Measurements from ENCODE around the gene ATR.
A peak's percentile ranks its signal among the peaks of the same experiment; 100 is the strongest.
"Not testable (repeated sequence)": the region's sequence is repeated elsewhere in the genome, so short reads cannot be mapped to it uniquely, and the experiment has no call there.

Gene ATR

DNA sequence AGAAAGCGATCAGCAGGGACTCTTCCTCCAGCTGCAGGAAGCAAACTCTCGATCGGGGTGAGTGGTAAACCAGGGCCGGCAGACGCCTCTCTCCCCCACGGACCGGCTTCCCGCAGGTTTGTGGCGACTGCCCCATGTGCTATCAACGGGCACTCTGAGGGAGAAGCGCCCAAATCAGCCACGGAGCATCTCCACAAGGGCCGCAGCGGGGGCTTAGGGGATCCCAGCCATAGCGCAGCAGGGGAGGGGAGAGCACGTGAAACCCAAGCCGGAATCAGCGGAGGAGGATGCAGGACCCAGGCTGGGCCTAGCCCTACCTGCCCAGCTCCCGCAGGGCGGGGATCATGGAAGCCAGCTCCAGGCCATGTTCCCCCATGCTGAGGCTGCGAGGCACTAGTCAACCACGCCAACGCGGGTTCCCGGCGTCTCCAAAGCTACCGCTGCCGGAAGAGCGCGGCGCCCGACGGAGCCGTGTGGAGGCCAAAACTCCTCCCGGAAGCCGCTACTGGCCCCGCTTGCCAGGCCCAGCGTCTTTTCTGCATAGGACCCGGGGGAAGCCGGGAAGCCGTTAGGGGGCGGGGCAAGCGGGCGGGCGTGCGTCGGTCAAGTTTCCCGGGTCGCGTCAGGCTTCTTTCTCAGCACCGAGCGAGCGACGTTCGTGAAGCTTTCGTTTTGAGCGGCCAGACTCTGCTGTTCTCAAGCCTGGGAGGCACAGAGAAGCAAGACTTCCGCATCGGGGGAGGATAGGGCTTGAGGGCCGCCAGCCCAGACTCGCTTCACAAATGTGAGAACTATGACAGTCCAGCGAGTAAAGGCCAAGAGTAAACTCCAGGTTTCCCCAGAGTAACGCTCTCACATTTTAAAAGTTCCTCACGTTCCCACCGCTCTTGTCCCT lies at the start of gene ATR:
ATR (minus strand) TSS at position 405 of the 895 bp plus-strand sequence; CDS start at position 376, 29 bp downstream.
- H3K27ac Mint-ChIP-seq = peak within 1 kb of the TSS; percentile 91
- H3K36me3 Mint-ChIP-seq = peaks cover 14% of the 10 kb centered on the region
- H3K9me3 Mint-ChIP-seq = no peaks in the 10 kb centered on the region
- peaks cover 49% of the 10 kb centered on the region for H3K4me1 Mint-ChIP-seq
- H3K27me3 Mint-ChIP-seq = no peaks in the 10 kb centered on the region
- H3K4me3 Mint-ChIP-seq = peak within 1 kb of the TSS; percentile 98
- ATAC-seq = peak; percentile 98

GRCh38 chr3:142626971-142627370 lies 48.4 kb upstream of the ATR start:
- Mint-ChIP-seq H3K4me3 (no peak overlapping the region), H3K27ac (no peak overlapping the region), H3K36me3 (no peaks in the 10 kb centered on the region), H3K27me3 (peaks cover 10% of the 10 kb centered on the region), H3K4me1 (no peaks in the 10 kb centered on the region), H3K9me3 (no peaks in the 10 kb centered on the region)
- ATAC-seq = no peak

DNA sequence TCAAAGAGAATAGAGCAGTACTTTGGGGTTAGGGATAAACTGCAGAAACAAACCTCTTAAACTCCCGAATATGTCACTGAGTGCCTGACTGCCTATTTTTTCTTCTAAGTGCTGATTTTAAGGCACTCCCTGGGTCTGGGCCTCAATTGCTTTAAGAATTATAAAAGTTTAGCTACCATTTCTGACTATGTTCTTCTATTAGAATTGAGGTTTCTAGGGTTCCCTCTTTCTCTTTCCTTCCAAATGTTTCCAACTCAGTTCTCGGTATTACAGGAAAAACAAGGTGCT lies 46.6 kb upstream of the ATR start:
- ATAC-seq = no peak
- no peak overlapping the region for H3K4me3 Mint-ChIP-seq

DNA sequence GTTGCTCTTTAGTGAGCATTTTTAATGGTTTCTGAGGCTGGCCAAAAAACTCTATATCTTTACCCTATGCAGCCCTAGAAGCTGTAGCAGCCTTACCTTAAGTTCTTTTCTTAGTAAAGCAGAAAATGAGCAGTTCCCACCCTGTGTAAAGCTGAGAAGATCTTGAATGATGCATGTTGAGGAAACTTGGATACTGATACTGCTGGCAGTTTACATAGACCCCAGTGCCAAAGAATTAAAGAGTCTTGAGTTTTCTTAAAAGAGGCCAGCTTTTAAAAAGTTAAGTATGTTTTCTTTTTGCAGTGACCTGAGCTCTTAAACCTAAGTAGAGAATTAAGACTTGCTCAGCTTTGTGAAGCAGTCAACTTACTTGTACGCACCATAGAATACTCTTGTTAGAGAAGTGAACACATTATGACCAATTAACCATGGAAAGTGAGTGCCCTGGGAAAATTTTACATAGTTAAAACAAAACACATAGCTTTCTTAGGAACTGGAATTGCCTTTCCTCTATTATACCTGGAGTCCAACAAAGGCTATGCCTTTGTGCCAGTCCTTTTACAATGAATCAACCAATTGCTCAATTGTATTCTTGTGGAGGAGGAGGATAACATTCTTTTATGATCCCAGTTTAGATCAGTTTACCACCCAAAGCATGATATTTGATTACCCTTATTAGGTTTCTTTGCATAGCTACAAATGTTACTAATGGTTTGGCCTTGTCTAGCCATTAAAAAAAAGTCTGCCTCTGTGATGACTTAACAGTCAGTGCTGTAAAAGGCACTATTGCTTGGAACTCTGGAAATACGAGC lies 46.0 kb upstream of the ATR start:
- Mint-ChIP-seq H3K9me3 (no peaks in the 10 kb centered on the region), H3K4me3 (no peak overlapping the region), H3K27me3 (peaks cover 10% of the 10 kb centered on the region), H3K27ac (no peak overlapping the region), H3K4me1 (no peaks in the 10 kb centered on the region), H3K36me3 (no peaks in the 10 kb centered on the region)
- ATAC-seq = no peak

More for the DNA sequence above, 46.6 kb upstream of the ATR start:
- no peaks in the 10 kb centered on the region for H3K36me3 Mint-ChIP-seq
- H3K9me3 Mint-ChIP-seq = no peaks in the 10 kb centered on the region
- no peaks in the 10 kb centered on the region for H3K4me1 Mint-ChIP-seq
- H3K27me3 Mint-ChIP-seq = peaks cover 10% of the 10 kb centered on the region
- H3K27ac Mint-ChIP-seq = no peak overlapping the region

DNA sequence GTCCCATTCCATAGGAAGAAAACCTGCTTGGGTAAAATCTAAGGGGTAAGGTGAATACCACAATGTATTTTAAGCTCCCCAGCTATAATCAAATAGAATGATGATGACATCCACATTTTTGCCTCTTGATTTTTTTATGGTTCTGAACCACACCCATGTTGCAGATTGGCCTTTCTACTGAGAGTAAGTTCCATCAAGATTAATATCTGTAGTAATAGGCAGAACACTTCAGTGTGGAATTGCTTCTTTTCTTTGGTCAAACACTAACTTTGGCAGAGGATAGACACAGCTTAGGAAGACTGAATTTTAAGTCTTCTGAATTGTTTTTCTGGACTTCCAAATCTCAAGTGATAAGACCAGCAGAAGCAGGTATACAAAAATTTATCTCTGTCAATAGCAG lies 44.7 kb upstream of the ATR start:
- no peaks in the 10 kb centered on the region for H3K4me1 Mint-ChIP-seq
- H3K27ac Mint-ChIP-seq = no peak overlapping the region
- ATAC-seq = no peak

DNA sequence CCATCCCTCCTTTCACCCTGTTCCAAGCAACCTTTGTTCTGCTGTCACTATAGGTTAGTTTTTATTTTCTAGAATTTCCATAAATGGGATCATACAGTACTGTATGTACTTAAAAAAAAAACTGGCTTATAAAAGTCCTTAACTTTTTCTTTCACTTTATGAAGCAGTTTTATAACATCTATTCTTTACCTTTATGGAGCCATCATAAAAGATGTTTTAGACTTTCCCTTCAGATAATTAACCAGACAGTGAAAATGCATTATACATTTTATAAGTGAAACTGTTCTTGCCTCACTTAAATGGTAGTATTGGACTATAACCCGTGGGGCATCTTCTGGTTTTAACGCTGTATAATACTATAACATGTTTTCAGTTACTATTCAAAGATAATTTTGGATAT lies 43.9 kb upstream of the ATR start:
- peaks cover 10% of the 10 kb centered on the region for H3K27me3 Mint-ChIP-seq
- H3K27ac Mint-ChIP-seq = no peak overlapping the region
- H3K36me3 Mint-ChIP-seq = no peaks in the 10 kb centered on the region
- H3K4me3 Mint-ChIP-seq = no peak overlapping the region
- ATAC-seq = no peak
- no peaks in the 10 kb centered on the region for H3K9me3 Mint-ChIP-seq
- H3K4me1 Mint-ChIP-seq = no peaks in the 10 kb centered on the region

More for the DNA sequence above, 44.7 kb upstream of the ATR start:
- H3K9me3 Mint-ChIP-seq = no peaks in the 10 kb centered on the region
- no peak overlapping the region for H3K4me3 Mint-ChIP-seq
- H3K27me3 Mint-ChIP-seq = peaks cover 10% of the 10 kb centered on the region
- H3K36me3 Mint-ChIP-seq = no peaks in the 10 kb centered on the region

DNA sequence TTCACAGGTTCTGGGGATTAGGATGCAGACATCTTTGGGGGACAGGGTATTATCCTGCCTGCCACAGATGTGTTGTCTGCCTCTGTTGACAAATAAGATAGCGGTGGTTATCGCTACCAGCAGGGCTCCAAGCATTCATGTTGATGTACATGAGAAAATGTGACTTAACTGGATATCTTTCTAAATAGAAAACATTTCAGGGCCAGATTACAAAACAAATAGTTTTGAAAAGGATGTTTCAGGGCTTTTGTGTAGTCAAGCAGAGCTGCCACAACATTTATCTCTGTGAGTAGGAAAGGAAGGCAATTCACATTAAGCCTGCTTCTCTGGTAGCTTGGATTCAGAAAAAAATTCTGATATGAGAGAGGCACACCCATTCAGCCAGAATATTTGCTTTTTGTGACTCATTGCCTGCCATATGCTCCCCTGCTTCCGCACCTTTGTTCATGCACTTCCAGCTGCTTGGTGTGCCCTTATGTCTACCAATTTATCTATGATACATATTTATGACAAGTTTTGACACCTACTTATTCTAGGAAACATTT lies 40.5 kb upstream of the ATR start:
- H3K27ac Mint-ChIP-seq = no peak overlapping the region
- no peaks in the 10 kb centered on the region for H3K4me1 Mint-ChIP-seq
- no peak for ATAC-seq
- no peaks in the 10 kb centered on the region for H3K9me3 Mint-ChIP-seq
- no peaks in the 10 kb centered on the region for H3K36me3 Mint-ChIP-seq
- H3K27me3 Mint-ChIP-seq = peaks cover 18% of the 10 kb centered on the region
- H3K4me3 Mint-ChIP-seq = no peak overlapping the region

GRCh38 chr3:142615171-142615570 lies 36.6 kb upstream of the ATR start:
- H3K27me3 Mint-ChIP-seq = peaks cover 8% of the 10 kb centered on the region
- ATAC-seq = no peak
- H3K9me3 Mint-ChIP-seq = no peaks in the 10 kb centered on the region
- H3K36me3 Mint-ChIP-seq = no peaks in the 10 kb centered on the region
- no peak overlapping the region for H3K4me3 Mint-ChIP-seq
- no peak overlapping the region for H3K27ac Mint-ChIP-seq
- no peaks in the 10 kb centered on the region for H3K4me1 Mint-ChIP-seq

- Mint-ChIP-seq H3K27me3 (peaks cover 8% of the 10 kb centered on the region), H3K9me3 (no peaks in the 10 kb centered on the region), H3K4me3 (no peak overlapping the region), H3K4me1 (no peaks in the 10 kb centered on the region), H3K27ac (no peak overlapping the region), H3K36me3 (no peaks in the 10 kb centered on the region)
- peak; percentile 36 for ATAC-seq
Observed at GRCh38 chr3:142614059-142614626, 35.6 kb upstream of the ATR start.

DNA sequence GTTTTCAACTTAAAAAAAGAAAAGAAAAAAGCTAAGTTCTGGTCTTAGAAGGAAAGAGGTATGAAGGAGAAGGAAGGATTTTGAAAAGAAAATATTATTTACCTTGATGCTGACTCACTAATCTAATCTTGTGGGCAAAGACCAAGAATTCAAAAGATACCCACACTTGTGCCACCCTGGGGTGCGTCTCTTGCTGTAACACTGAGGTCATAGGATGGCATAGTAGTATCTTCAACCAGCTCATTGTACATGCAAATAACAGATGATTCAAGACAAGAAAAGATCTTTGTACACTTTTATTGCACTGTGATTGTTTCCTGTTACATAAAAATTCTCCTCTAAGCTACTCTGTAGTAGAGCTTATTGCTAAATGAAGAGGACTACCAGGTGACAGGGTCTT lies 35.0 kb upstream of the ATR start:
- Mint-ChIP-seq H3K4me1 (no peaks in the 10 kb centered on the region), H3K4me3 (no peak overlapping the region), H3K9me3 (no peaks in the 10 kb centered on the region), H3K27me3 (peaks cover 8% of the 10 kb centered on the region), H3K27ac (no peak overlapping the region), H3K36me3 (no peaks in the 10 kb centered on the region)
- no peak for ATAC-seq

DNA sequence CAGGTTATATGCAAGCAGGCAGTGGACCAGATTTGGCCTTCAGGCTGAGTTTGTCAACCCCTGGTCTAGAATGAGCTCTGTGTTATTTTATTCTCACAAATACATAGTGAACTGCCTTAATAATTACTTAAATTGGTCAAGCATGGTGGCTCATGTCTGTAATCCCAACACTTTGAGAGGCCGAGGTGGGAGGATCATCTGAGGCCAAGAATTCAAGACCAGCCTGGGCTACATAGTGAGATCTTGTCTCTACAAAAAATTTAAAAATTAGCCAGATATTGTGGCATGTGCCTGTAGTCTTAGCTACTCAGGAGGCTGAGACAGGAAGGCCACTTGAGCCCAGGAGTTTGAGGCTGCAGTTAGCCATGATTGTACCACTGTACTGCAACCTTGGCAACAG lies 32.7 kb upstream of the ATR start:
- H3K27ac Mint-ChIP-seq = no peak overlapping the region
- no peak for ATAC-seq
- peaks cover 8% of the 10 kb centered on the region for H3K27me3 Mint-ChIP-seq
- H3K4me3 Mint-ChIP-seq = no peak overlapping the region
- no peaks in the 10 kb centered on the region for H3K9me3 Mint-ChIP-seq
- H3K36me3 Mint-ChIP-seq = no peaks in the 10 kb centered on the region
- no peaks in the 10 kb centered on the region for H3K4me1 Mint-ChIP-seq

DNA sequence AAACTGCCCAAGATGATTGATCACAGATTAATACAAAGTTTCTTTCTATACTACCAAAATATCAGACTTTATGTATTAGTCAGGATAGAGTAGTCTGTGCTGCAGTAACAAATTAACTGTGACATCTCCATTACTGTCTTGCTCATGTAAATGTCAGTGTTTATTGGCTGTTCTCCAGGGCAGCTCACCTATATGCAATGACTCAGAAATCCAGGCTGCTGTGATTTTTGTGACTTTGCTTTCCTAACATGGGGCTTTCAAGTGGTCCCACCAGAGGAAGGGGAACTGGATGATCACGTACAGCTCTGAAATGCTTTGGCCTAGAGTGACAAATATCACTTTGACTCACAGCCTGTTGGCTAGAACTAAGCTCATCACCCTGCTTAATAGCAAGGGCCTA lies 30.6 kb upstream of the ATR start:
- no peaks in the 10 kb centered on the region for H3K4me1 Mint-ChIP-seq
- no peaks in the 10 kb centered on the region for H3K9me3 Mint-ChIP-seq
- no peak for ATAC-seq
- no peaks in the 10 kb centered on the region for H3K36me3 Mint-ChIP-seq
- H3K4me3 Mint-ChIP-seq = no peak overlapping the region
- H3K27me3 Mint-ChIP-seq = no peaks in the 10 kb centered on the region
- H3K27ac Mint-ChIP-seq = no peak overlapping the region

DNA sequence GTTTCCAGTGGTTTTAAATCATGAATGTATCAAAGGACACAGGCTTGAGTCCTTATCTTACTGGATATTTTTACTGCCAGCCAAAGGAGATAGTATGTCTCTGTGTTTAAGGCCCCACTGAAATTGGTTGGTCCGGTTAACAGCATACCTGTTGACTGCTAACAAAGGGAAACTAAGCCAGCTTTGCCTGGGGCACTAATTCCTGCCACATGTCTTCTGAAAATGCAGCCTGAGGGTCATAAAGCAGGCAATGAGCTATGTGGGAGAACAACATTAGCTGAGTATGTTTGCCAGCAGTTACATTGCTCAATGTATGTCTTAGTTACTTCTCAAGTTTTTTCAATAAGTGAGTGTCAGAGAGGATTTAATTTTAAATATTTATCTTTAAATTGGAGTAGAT lies 30.1 kb upstream of the ATR start:
- H3K4me1 Mint-ChIP-seq = no peaks in the 10 kb centered on the region
- H3K4me3 Mint-ChIP-seq = no peak overlapping the region
- H3K27ac Mint-ChIP-seq = no peak overlapping the region
- no peaks in the 10 kb centered on the region for H3K27me3 Mint-ChIP-seq
- H3K36me3 Mint-ChIP-seq = no peaks in the 10 kb centered on the region
- no peaks in the 10 kb centered on the region for H3K9me3 Mint-ChIP-seq
- ATAC-seq = no peak

- no peaks in the 10 kb centered on the region for H3K27me3 Mint-ChIP-seq
- no peaks in the 10 kb centered on the region for H3K9me3 Mint-ChIP-seq
- ATAC-seq = no peak
- no peak overlapping the region for H3K27ac Mint-ChIP-seq
- no peaks in the 10 kb centered on the region for H3K36me3 Mint-ChIP-seq
- no peak overlapping the region for H3K4me3 Mint-ChIP-seq
- H3K4me1 Mint-ChIP-seq = no peaks in the 10 kb centered on the region
Observed at GRCh38 chr3:142604940-142605339, 26.4 kb upstream of the ATR start.

DNA sequence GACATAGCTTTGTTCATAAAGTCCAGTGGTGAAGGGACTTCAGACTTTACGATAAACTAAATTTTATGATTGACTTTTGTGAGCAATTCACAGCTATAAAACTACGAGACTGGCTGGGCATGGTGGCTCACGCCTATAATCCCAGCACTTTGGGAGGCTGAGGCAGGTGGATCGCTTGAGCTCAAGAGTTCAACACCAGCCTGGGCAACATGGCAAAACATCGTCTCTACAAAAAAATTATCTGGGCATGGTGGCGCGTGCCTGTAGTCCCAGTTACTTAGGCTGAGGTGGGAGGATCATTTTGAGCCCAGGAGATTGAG lies 24.8 kb upstream of the ATR start:
- H3K4me3 Mint-ChIP-seq, H3K36me3 Mint-ChIP-seq, H3K27me3 Mint-ChIP-seq, H3K9me3 Mint-ChIP-seq, H3K4me1 Mint-ChIP-seq, ATAC-seq, H3K27ac Mint-ChIP-seq: not testable (repeated sequence)

All from stimulated activated memory B cell treated with anti-CD40 and anti-IgM and Interleukin-4, amounts not matched to agents 10 μg/mL and 1 μg/mL and 100 μg/mL, for 72 hours (primary cell).